ENCODE measurements around the gene BAAT. TPM values are rescaled to one million over a fixed set of nuclear protein-coding genes. Genes with fewer than 3 reads are reported as not detected.

The BAAT gene
- total and polyA plus RNA-seq, 2 of the 13 experiments (the other 11 are each of a cell fraction or from before 2014, with no cell fraction given), result 0.71 to 7.9 TPM

GRCh38 chr9:101387871-101388506 lies 3.2 kb upstream of the BAAT start (continued):
- no peak for TF ChIP-seq CEBPZ (IDR thresholded peaks at IDR 0.05; ENCODE audit: low read length)
- no peak for TF ChIP-seq ZNF329 (CRISPR knock-in tag; IDR thresholded peaks at IDR 0.05; ENCODE audit: low read depth)
- TF ChIP-seq ZMYM3 (CRISPR knock-in tag; IDR thresholded peaks at IDR 0.05), result no peak
- TF ChIP-seq ZBTB1 (CRISPR knock-in tag; IDR thresholded peaks at IDR 0.05; ENCODE audit: borderline replicate concordance), result no peak
- TF ChIP-seq SP140L (CRISPR knock-in tag; IDR thresholded peaks at IDR 0.05; ENCODE audit: borderline replicate concordance), result no peak
- no peak for TF ChIP-seq AGO2 (optimal IDR thresholded peaks at IDR 0.05; ENCODE audit: low read depth, low read length)
- no peak for TF ChIP-seq ZFY (CRISPR knock-in tag; IDR thresholded peaks at IDR 0.05)
- TF ChIP-seq ZNF710 (CRISPR knock-in tag; IDR thresholded peaks at IDR 0.05; ENCODE audit: borderline replicate concordance), result no peak
- TF ChIP-seq RBM39 (IDR thresholded peaks at IDR 0.05; ENCODE audit: low read depth, low read length, poor library complexity, severe bottlenecking), result no peak
- TF ChIP-seq BATF2 (CRISPR knock-in tag; IDR thresholded peaks at IDR 0.05), result no peak
- no peak for TF ChIP-seq MIER2 (CRISPR knock-in tag; IDR thresholded peaks at IDR 0.05)
- no peak for TF ChIP-seq MTF2 (CRISPR knock-in tag; IDR thresholded peaks at IDR 0.05; ENCODE audit: borderline replicate concordance)
- 0 out of 2 replicates have a peak, but pooled peaks have one; percentile 22 for TF ChIP-seq ZNF441 (CRISPR knock-in tag; IDR thresholded peaks at IDR 0.05; ENCODE audit: borderline replicate concordance)
- TF ChIP-seq TARDBP (CRISPR knock-in tag; IDR thresholded peaks at IDR 0.05), result no peak
- TF ChIP-seq ZNF780A (CRISPR knock-in tag; IDR thresholded peaks at IDR 0.05), result no peak
- TF ChIP-seq ZNF234 (CRISPR knock-in tag; conservative IDR thresholded peaks at IDR 0.05), result no peak
- TF ChIP-seq ZNF143 (CRISPR knock-in tag; IDR thresholded peaks at IDR 0.05), result no peak
- no peak for TF ChIP-seq SP1 (IDR thresholded peaks at IDR 0.05)
- TF ChIP-seq SP1 (CRISPR knock-in tag; IDR thresholded peaks at IDR 0.05), result no peak
- TF ChIP-seq ATF6 (CRISPR knock-in tag; conservative IDR thresholded peaks at IDR 0.05), result no peak
- TF ChIP-seq ZNF34 (CRISPR knock-in tag; IDR thresholded peaks at IDR 0.05; ENCODE audit: borderline replicate concordance), result no peak

Measured in HepG2 (cell line).